Measurements from ENCODE around the gene ANKRD33B.

GRCh38 chr5:10702911-10703491, 139.1 kb downstream of the ANKRD33B start:
- TF ChIP-seq EZH2 (IDR thresholded peaks at IDR 0.05) (no peak), CTCF (IDR thresholded peaks at IDR 0.05) (no peak), EZH2phosphoT487 (IDR thresholded peaks at IDR 0.05) (no peak)

All from neural progenitor cell (in vitro differentiated cells).